Epithelial cell of esophagus (primary cell): Measurements from ENCODE around the gene ESPN.

Source experiments
- DNase-seq: peaks from one replicate; pipeline ENCODE4 v3.0.0; 2010; ENCODE audit warnings: low read depth
- H3K4me3 ChIP-seq: 2 replicates; pipeline ENCODE4 v1.5.1; 2011; ENCODE audit warnings: mild to moderate bottlenecking, low read length, control low read depth
- CTCF ChIP-seq: IDR thresholded peaks from 2 replicates; pipeline ENCODE4 v1.5.1; 2011; ENCODE audit warnings: low read depth, mild to moderate bottlenecking, low read length, control low read depth, inconsistent platforms; ENCODE audit not compliant: insufficient read depth; ENCODE audit errors: missing control alignments

Gene ESPN

DNA sequence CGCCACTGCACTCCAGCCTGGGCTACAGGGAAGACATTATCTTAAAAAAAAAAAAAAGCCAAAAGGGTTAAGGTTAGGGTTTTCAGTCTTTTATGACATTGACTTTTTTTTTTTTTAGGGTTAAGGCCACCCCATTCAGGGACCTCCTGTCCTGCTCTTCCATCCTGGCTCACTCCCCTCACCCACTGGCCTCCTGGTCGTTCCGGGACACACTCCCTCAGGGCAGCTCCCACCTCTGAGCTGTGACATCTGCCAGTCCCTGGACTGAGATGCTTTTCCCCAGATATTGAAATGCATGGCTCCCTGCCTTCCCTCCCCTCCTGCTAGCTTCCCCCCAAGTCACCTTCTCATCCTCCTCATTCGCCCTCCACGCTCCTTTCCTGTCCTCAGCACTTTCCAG lies 57.2 kb downstream of the ESPN start:
- DNase-seq: no peak
- no peak for TF ChIP-seq CTCF
- H3K4me3 ChIP-seq: no peak overlapping the region

- TF ChIP-seq CTCF: no peak
These were observed 58.6 kb downstream of the ESPN start for GRCh38 chr1:6483017-6483760.

GRCh38 chr1:6483761-6484117 lies 59.2 kb downstream of the ESPN start:
- H3K4me3 ChIP-seq: no peak overlapping the region
- no peak for DNase-seq
- no peak for TF ChIP-seq CTCF

More at GRCh38 chr1:6483017-6483760, 58.6 kb downstream of the ESPN start:
- H3K4me3 ChIP-seq: no peak overlapping the region
- no peak for DNase-seq

DNA sequence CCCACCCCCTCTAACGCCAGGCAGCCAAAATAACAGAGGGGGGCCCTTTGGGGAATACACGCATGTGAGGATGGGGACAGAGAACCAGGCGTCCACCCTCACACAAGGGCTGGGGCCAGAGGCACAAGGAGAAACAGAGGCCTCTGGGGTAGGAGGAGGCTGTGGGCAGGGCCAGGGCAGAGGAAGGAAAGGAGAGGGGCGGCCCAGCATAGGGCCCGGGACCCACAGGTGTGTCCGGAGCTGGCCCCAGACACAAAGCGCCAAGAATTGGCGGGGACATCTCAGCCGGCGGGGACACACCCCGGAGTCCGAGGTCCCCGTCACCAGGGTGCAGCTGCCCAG lies 60.2 kb downstream of the ESPN start:
- H3K4me3 ChIP-seq: peak overlapping the region; percentile 57
- no peak for DNase-seq
- TF ChIP-seq CTCF: no peak

GRCh38 chr1:6485168-6486101 lies 60.9 kb downstream of the ESPN start:
- H3K4me3 ChIP-seq: peak overlapping the region; percentile 57
- DNase-seq: peak; percentile 31
- TF ChIP-seq CTCF: no peak

- H3K4me3 ChIP-seq: peak overlapping the region; percentile 57
- DNase-seq: peak; percentile 90
- TF ChIP-seq CTCF: peak; percentile 92
These were observed 61.9 kb downstream of the ESPN start for GRCh38 chr1:6486433-6487011.
